ENCODE results near the gene TBX4. TPM values are rescaled to one million over a fixed set of nuclear protein-coding genes. Genes with fewer than 3 reads are reported as not detected.

TBX4 gene
- total and polyA plus RNA-seq, 2 of the 13 experiments (the other 11 are each of a cell fraction or from before 2014, with no cell fraction given) = 0.11 to 1.1 TPM

- TF ChIP-seq EEA1 (CRISPR knock-in tag; IDR thresholded peaks at IDR 0.05; ENCODE audit: borderline replicate concordance) (no peak; the same call in 1 of the 2 replicates), NR0B2 (CRISPR knock-in tag; IDR thresholded peaks at IDR 0.05) (no peak), ZNF816 (CRISPR knock-in tag; IDR thresholded peaks at IDR 0.05; ENCODE audit: borderline replicate concordance) (peak; percentile 74; the same call in 1 of the 2 replicates), ZNF407 (CRISPR knock-in tag; IDR thresholded peaks at IDR 0.05; ENCODE audit: not compliant biosample characterization) (peak; percentile 92), JUN (CRISPR knock-in tag; IDR thresholded peaks at IDR 0.05) (no peak), SOX13 (IDR thresholded peaks at IDR 0.05) (no peak; the same call in 1 of the 2 replicates), SOX13 (CRISPR knock-in tag; conservative IDR thresholded peaks at IDR 0.05 in 1 of 2, IDR thresholded peaks at IDR 0.05 in 1 of 2) (no peak), HMG20B (CRISPR knock-in tag; conservative IDR thresholded peaks at IDR 0.05) (no peak), ZBTB44 (CRISPR knock-in tag; IDR thresholded peaks at IDR 0.05) (no peak), ZNF607 (CRISPR knock-in tag; IDR thresholded peaks at IDR 0.05; ENCODE audit: borderline replicate concordance) (0 out of 2 replicates have a peak, but pooled peaks have one; percentile 61), ZNF589 (CRISPR knock-in tag; conservative IDR thresholded peaks at IDR 0.05) (no peak), ZNF672 (CRISPR knock-in tag; IDR thresholded peaks at IDR 0.05) (no peak), KDM3A (CRISPR knock-in tag; IDR thresholded peaks at IDR 0.05; ENCODE audit: low read depth) (no peak; the same call in 1 of the 2 replicates), NAIF1 (CRISPR knock-in tag; IDR thresholded peaks at IDR 0.05; ENCODE audit: borderline replicate concordance) (peak; percentile 42; the same call in 1 of the 2 replicates), MTA1 (CRISPR knock-in tag; IDR thresholded peaks at IDR 0.05; ENCODE audit: borderline replicate concordance) (no peak; the same call in 1 of the 2 replicates), ZBTB21 (CRISPR knock-in tag; IDR thresholded peaks at IDR 0.05) (0 out of 2 replicates have a peak, but pooled peaks have one; percentile 36), GLMP (CRISPR knock-in tag; IDR thresholded peaks at IDR 0.05; ENCODE audit: borderline replicate concordance) (no peak)
These were observed 39.2 kb upstream of the TBX4 start (continued) for GRCh38 chr17:61412860-61413660.

Data from HepG2 (cell line).